Measurements from ENCODE around the gene OXSR1. TPM values are rescaled to one million over a fixed set of nuclear protein-coding genes. Genes with fewer than 3 reads are reported as not detected.
"Not testable (repeated sequence)": the region's sequence is repeated elsewhere in the genome, so short reads cannot be mapped to it uniquely, and the experiment has no call there.

OXSR1 gene
- total RNA-seq, 1 donor from 2014 or later, result 41.1 TPM

DNA sequence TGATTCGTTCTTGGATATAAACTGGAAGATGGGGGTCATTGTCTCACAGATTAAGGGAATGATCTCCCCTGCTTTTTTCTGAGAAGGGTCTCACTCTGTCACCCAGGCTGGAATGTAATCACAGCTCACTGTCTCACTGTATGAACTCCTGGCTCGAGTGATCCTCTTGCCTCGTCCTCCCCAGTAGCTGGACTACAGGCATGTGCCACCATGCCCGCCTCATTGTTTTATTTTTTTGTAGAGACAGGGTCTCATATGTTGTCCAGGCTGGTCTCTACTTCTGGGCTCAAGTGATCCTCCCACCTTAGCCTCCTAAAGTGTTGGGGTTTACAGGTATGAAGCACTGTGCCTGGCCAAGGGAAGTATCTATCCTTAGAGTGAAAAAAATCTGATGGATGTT lies 5.4 kb downstream of the OXSR1 start:
- H3K4me1 Mint-ChIP-seq (ENCODE audit: unreplicated experiment), result peaks cover 26% of the 10 kb centered on the region

GRCh38 chr3:38171622-38172021 lies 6.3 kb downstream of the OXSR1 start:
- H3K9me3 Mint-ChIP-seq, result no peaks in the 10 kb centered on the region
- H3K36me3 Mint-ChIP-seq, result peaks cover 5% of the 10 kb centered on the region
- H3K4me3 Mint-ChIP-seq, result no peak overlapping the region
- no peak overlapping the region for H3K27ac Mint-ChIP-seq
- no peak for DNase-seq (ENCODE audit: extremely low spot score, unreplicated experiment)
- TF ChIP-seq, protein P1, sequence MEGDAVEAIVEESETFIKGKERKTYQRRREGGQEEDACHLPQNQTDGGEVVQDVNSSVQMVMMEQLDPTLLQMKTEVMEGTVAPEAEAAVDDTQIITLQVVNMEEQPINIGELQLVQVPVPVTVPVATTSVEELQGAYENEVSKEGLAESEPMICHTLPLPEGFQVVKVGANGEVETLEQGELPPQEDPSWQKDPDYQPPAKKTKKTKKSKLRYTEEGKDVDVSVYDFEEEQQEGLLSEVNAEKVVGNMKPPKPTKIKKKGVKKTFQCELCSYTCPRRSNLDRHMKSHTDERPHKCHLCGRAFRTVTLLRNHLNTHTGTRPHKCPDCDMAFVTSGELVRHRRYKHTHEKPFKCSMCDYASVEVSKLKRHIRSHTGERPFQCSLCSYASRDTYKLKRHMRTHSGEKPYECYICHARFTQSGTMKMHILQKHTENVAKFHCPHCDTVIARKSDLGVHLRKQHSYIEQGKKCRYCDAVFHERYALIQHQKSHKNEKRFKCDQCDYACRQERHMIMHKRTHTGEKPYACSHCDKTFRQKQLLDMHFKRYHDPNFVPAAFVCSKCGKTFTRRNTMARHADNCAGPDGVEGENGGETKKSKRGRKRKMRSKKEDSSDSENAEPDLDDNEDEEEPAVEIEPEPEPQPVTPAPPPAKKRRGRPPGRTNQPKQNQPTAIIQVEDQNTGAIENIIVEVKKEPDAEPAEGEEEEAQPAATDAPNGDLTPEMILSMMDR (conservative IDR thresholded peaks at IDR 0.05), result no peak
- H3K27me3 Mint-ChIP-seq, result no peaks in the 10 kb centered on the region
- peaks cover 27% of the 10 kb centered on the region for H3K4me1 Mint-ChIP-seq (ENCODE audit: unreplicated experiment)

More for the DNA sequence above, 5.4 kb downstream of the OXSR1 start:
- H3K9me3 Mint-ChIP-seq, result no peaks in the 10 kb centered on the region
- H3K36me3 Mint-ChIP-seq, result peaks cover 9% of the 10 kb centered on the region
- no peak overlapping the region for H3K27ac Mint-ChIP-seq
- H3K4me3 Mint-ChIP-seq, result no peak overlapping the region
- TF ChIP-seq, protein P1 (conservative IDR thresholded peaks at IDR 0.05), result no peak
- no peaks in the 10 kb centered on the region for H3K27me3 Mint-ChIP-seq
- DNase-seq (ENCODE audit: extremely low spot score, unreplicated experiment), result no peak

DNA sequence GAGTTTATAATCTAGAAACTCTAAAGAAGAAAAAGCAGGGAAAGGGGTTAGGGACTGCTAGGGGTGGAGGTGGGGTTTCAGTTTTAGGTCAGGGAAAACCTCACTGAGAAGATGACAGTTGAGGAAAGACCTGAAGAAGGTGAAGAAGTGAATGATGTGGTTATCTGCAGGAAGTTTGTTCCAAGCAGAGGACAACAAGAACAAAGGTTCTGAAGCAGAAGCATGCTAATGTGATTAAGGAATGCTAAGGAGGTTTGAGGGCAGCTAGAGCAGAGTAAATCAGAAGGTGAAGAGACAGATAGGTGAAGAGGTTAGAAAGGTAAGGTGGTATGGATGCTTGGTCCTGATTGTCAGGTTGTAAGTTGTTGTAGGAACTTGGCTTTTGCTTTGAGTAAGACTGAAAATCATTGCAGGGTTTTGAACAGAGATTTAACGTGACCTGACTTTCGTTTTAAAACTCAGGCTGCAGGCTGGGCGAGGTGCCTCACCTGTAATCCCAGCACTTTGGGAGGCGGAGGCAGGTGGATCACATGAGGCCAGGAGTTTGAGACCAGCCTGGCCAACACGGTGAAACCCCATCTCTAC lies 8.6 kb downstream of the OXSR1 start:
- H3K27ac Mint-ChIP-seq, result no peak overlapping the region
- no peak for DNase-seq (ENCODE audit: extremely low spot score, unreplicated experiment)
- H3K9me3 Mint-ChIP-seq, result no peaks in the 10 kb centered on the region
- TF ChIP-seq, protein P1 (conservative IDR thresholded peaks at IDR 0.05), result no peak
- peaks cover 22% of the 10 kb centered on the region for H3K4me1 Mint-ChIP-seq (ENCODE audit: unreplicated experiment)
- H3K27me3 Mint-ChIP-seq, result no peaks in the 10 kb centered on the region
- H3K36me3 Mint-ChIP-seq, result peaks cover 6% of the 10 kb centered on the region
- no peak overlapping the region for H3K4me3 Mint-ChIP-seq

DNA sequence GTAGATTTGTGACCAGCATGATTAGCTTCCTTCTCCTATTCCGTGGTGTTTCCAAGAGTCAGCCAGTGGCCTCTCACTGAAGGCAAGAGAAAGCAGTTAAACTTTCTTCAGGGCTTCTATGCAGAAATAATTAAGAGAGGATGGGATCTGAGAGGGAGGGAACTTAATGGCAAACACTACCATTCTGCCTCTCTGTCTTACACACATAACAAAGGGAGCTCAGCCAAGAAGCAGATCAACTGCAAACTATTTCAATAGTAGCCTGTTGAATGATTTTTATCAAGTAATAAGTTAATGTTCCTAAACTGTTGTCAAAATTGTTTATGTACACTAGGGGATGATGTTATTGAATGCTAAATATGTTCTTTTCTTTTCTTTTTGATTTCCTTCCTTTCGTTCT lies 11.8 kb downstream of the OXSR1 start:
- no peak for DNase-seq (ENCODE audit: extremely low spot score, unreplicated experiment)
- H3K4me3 Mint-ChIP-seq, result no peak overlapping the region
- no peaks in the 10 kb centered on the region for H3K27me3 Mint-ChIP-seq
- H3K9me3 Mint-ChIP-seq, result no peaks in the 10 kb centered on the region
- peaks cover 23% of the 10 kb centered on the region for H3K4me1 Mint-ChIP-seq (ENCODE audit: unreplicated experiment)
- H3K27ac Mint-ChIP-seq, result peak overlapping the region; percentile 37
- H3K36me3 Mint-ChIP-seq, result peaks cover 10% of the 10 kb centered on the region
- TF ChIP-seq, protein P1 (conservative IDR thresholded peaks at IDR 0.05), result no peak

DNA sequence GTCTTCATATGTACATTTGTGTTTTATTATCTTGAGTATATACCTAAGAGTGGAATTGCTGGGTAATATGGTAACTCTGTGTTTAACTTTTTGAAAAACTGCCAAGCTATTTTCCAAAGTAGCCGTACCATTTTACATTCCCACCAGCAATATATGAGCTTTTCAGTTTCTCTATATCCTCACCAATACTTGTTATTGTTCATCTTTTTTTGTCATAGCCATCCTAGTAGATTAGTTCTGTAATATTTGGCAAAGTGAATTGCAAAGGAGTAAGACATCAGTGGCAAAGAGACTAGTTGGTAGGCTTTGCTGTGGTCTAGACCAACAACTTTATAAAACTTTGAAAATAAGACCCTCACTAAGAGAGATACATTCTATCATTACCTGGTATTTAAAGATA lies 21.4 kb downstream of the OXSR1 start:
- no peak for DNase-seq (ENCODE audit: extremely low spot score, unreplicated experiment)
- Mint-ChIP-seq H3K9me3 (peaks cover 4% of the 10 kb centered on the region), H3K36me3 (peaks cover 23% of the 10 kb centered on the region), H3K4me1 (ENCODE audit: unreplicated experiment) (peaks cover 8% of the 10 kb centered on the region), H3K27me3 (no peaks in the 10 kb centered on the region), H3K27ac (no peak overlapping the region), H3K4me3 (no peak overlapping the region)
- TF ChIP-seq, protein P1 (conservative IDR thresholded peaks at IDR 0.05), result no peak

DNA sequence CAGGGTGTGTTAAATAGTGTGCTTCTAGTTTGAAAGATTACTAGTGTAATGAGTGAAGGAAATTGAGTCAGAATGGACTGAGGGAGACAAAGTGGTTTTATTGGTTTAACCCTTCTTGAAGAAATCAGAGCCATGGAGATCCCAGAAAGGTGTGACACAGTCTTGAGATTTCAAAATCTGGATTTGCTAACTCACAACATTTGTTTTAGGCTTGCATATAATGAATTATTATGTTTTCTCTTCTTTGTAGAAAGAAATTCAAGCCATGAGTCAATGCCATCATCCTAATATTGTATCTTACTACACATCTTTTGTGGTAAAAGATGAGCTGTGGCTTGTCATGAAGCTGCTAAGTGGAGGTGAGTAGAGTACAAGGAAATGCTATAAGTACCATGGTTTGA lies 25.1 kb downstream of the OXSR1 start:
- no peak for DNase-seq (ENCODE audit: extremely low spot score, unreplicated experiment)

DNA sequence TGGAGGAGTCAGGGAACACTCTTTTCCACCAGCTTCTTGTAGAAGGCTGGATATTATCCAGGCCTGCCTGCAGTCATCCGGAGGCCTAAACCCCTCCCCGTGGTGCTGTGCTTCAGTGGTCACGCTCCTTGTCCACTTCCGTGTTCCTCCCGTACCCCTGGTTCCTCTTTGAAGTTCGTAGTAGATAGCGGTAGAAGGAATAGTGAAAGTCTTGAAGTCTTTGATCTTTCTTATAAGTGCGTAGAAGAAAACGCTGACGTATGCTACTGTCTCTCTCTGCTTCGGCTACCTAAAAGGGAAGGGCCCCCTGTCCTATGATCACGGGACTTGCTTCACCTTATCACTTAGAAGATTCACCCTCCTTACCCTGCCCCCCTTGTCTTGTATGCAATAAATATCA lies 37.6 kb downstream of the OXSR1 start:
- not testable (repeated sequence) for H3K9me3 Mint-ChIP-seq; H3K4me3 Mint-ChIP-seq; DNase-seq (ENCODE audit: extremely low spot score, unreplicated experiment); H3K4me1 Mint-ChIP-seq (ENCODE audit: unreplicated experiment); H3K27me3 Mint-ChIP-seq; H3K27ac Mint-ChIP-seq
- peaks cover 24% of the 10 kb centered on the region for H3K36me3 Mint-ChIP-seq

More for the DNA sequence above, 25.1 kb downstream of the OXSR1 start:
- Mint-ChIP-seq H3K9me3 (peaks cover 4% of the 10 kb centered on the region), H3K27me3 (no peaks in the 10 kb centered on the region), H3K36me3 (peaks cover 17% of the 10 kb centered on the region), H3K4me3 (no peak overlapping the region), H3K27ac (no peak overlapping the region), H3K4me1 (ENCODE audit: unreplicated experiment) (no peaks in the 10 kb centered on the region)
- TF ChIP-seq, protein P1 (conservative IDR thresholded peaks at IDR 0.05), result no peak
